Prostate gland (tissue), 2 donors: ENCODE data around the gene TLK2.

Experiments
- POLR2A ChIP-seq: fragments of 450-650 bp; IDR thresholded peaks from one replicate; pipeline ENCODE4 v1.6.1; 2016; ENCODE audit warnings: antibody characterized with exemption, mild to moderate bottlenecking
- TF ChIP-seq, protein P1 (sequence below), 4 experiments: fragments of 200-600 bp in 2 of 4; fragments of 450-650 bp in 2 of 4; sonication (generic) in 2 of 4; IDR thresholded peaks; 1 replicate in 3 of 4; 2 replicates in 1 of 4; pipeline ENCODE4 v1.5.1; 2016 to 2019; ENCODE audit warnings: antibody characterized with exemption in 4 of 4, mild to moderate bottlenecking in 2 of 4, moderate library complexity in 2 of 4

DNA sequence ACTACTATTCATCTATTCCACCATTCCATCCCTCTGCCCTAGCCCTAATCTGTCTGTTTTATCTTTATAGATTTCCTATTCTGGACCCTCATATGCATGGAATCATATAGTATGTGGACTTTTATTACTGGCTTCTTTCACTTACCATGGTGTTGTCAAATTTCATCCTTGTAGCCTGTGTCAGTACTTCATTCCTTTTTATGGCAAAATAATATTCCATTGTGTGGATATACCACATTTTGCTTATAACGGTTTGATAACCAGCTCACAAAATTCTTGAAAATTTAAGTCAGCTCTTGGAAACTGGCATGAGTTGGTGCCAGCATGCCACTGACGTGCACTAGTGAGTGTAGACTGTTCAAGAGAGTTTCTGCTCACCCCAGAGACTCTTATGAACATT is 118.5 kb downstream of the TLK2 start:
- no peak for TF ChIP-seq POLR2A
- TF ChIP-seq, protein P1, sequence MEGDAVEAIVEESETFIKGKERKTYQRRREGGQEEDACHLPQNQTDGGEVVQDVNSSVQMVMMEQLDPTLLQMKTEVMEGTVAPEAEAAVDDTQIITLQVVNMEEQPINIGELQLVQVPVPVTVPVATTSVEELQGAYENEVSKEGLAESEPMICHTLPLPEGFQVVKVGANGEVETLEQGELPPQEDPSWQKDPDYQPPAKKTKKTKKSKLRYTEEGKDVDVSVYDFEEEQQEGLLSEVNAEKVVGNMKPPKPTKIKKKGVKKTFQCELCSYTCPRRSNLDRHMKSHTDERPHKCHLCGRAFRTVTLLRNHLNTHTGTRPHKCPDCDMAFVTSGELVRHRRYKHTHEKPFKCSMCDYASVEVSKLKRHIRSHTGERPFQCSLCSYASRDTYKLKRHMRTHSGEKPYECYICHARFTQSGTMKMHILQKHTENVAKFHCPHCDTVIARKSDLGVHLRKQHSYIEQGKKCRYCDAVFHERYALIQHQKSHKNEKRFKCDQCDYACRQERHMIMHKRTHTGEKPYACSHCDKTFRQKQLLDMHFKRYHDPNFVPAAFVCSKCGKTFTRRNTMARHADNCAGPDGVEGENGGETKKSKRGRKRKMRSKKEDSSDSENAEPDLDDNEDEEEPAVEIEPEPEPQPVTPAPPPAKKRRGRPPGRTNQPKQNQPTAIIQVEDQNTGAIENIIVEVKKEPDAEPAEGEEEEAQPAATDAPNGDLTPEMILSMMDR (IDR thresholded peaks at IDR 0.05): no peak
